MM.1S (cell line): ENCODE data around the gene SPECC1L.

Experiments
- DNase-seq: peaks from one replicate; pipeline ENCODE4 v3.0.0-alpha.2; 2015
- H2AFZ ChIP-seq: fragments of 300-600 bp; sonication (generic); 2 replicates; pipeline ENCODE4 v1.6.0; 2016; ENCODE audit warnings: antibody characterized with exemption, low read length
- H3F3A ChIP-seq: fragments of 300-600 bp; sonication (generic); 2 replicates; pipeline ENCODE4 v1.6.1; 2016; ENCODE audit warnings: mild to moderate bottlenecking, antibody characterized with exemption, low read length, moderate library complexity, mixed read lengths; ENCODE audit not compliant: insufficient read depth
- H3K27ac ChIP-seq: fragments of 300-600 bp; sonication (generic); 2 replicates; pipeline ENCODE4 v1.5.1; 2016; ENCODE audit warnings: mild to moderate bottlenecking, low read length
- H3K27me3 ChIP-seq: fragments of 300-600 bp; sonication (generic); replicated peaks from 2 replicates; pipeline ENCODE4 v1.6.0; 2016; ENCODE audit warnings: low read length; ENCODE audit not compliant: insufficient read depth
- H3K36me3 ChIP-seq: fragments of 300-600 bp; sonication (generic); replicated peaks from 2 replicates; pipeline ENCODE4 v1.6.1; 2016; ENCODE audit warnings: mild to moderate bottlenecking, low read length, mixed read lengths; ENCODE audit not compliant: insufficient read depth
- H3K4me1 ChIP-seq: fragments of 300-600 bp; sonication (generic); 2 replicates; pipeline ENCODE4 v1.6.1; 2016; ENCODE audit warnings: low read length, mixed read lengths
- H3K4me2 ChIP-seq: fragments of 300-600 bp; sonication (generic); 2 replicates; pipeline ENCODE4 v1.6.0; 2016; ENCODE audit warnings: low read depth, low read length
- H3K4me3 ChIP-seq: fragments of 300-600 bp; sonication (generic); 2 replicates; pipeline ENCODE4 v1.5.1; 2016; ENCODE audit warnings: low read length, mixed read lengths
- H3K79me2 ChIP-seq: fragments of 300-600 bp; sonication (generic); 2 replicates; pipeline ENCODE4 v1.6.1; 2016; ENCODE audit warnings: mixed run types, low read length, mixed read lengths
- H3K9ac ChIP-seq: fragments of 300-600 bp; sonication (generic); 2 replicates; pipeline ENCODE4 v1.6.1; 2016; ENCODE audit warnings: low read length, mixed read lengths
- H3K9me2 ChIP-seq: fragments of 300-600 bp; sonication (generic); replicated peaks from 2 replicates; pipeline ENCODE4 v1.6.1; 2016; ENCODE audit warnings: mild to moderate bottlenecking, low read length, mixed read lengths; ENCODE audit not compliant: insufficient read depth
- H3K9me3 ChIP-seq: fragments of 300-600 bp; sonication (generic); replicated peaks from 2 replicates; pipeline ENCODE4 v1.6.1; 2016; ENCODE audit warnings: mild to moderate bottlenecking, low read length, mixed read lengths; ENCODE audit not compliant: insufficient read depth
- H4K20me1 ChIP-seq: fragments of 300-600 bp; sonication (generic); 2 replicates; pipeline ENCODE4 v1.6.1; 2016; ENCODE audit warnings: mild to moderate bottlenecking, low read length, moderate library complexity, mixed read lengths; ENCODE audit not compliant: insufficient read depth
- CTCF ChIP-seq: fragments of 300-600 bp; sonication (generic); IDR thresholded peaks from 2 replicates; pipeline ENCODE4 v1.5.1; 2016; ENCODE audit warnings: antibody characterized with exemption, low read length, mixed read lengths
- EZH2 ChIP-seq: fragments of 300-600 bp; sonication (generic); optimal IDR thresholded peaks from 2 replicates; pipeline ENCODE3; 2017; ENCODE audit warnings: low read depth, mild to moderate bottlenecking, antibody characterized with exemption, low read length, mixed read lengths
- EZH2phosphoT487 ChIP-seq: fragments of 300-600 bp; sonication (generic); IDR thresholded peaks from 2 replicates; pipeline ENCODE4 v1.6.1; 2018; ENCODE audit warnings: antibody characterized with exemption, low read length

SPECC1L gene

GRCh38 chr22:24411256-24412004 lies 140.8 kb downstream of the SPECC1L start:
- Histone ChIP-seq H3K9me2 (no peaks in the 10 kb centered on the region), H2AFZ (no peak overlapping the region), H3K4me1 (no peaks in the 10 kb centered on the region), H3K27ac (no peak overlapping the region), H3K79me2 (0 out of 2 replicates have a peak, but pooled peaks cover 2% of the 10 kb centered on the region), H3K36me3 (no peaks in the 10 kb centered on the region), H4K20me1 (no peaks in the 10 kb centered on the region), H3K9me3 (no peaks in the 10 kb centered on the region), H3F3A (no peaks in the 10 kb centered on the region), H3K9ac (no peak overlapping the region), H3K4me3 (no peak overlapping the region), H3K27me3 (no peaks in the 10 kb centered on the region), H3K4me2 (no peak overlapping the region)
- DNase-seq, result no peak
- TF ChIP-seq EZH2, result no peak

DNA sequence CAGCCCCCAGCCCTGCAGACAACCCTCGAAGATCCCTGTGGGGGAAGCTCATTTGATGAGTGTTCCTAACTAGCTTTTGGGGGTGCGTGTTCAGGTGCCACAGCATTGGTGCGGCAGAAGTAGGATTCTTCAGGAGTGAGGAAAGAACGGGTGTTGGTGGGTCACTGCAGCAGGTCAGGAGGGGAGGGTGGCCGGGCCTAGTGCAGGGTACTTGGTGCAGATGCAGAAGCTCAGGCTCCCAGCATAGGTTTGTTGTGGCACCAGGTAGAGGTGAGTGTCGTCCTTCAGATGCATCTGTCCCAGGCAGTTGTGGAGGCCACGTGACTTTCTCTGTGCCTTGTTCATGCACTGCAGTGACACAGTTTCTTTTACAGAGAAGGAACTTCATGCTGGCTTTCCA lies 141.6 kb downstream of the SPECC1L start:
- Histone ChIP-seq H3K27me3 (no peaks in the 10 kb centered on the region), H3K9me3 (no peaks in the 10 kb centered on the region), H3K79me2 (0 out of 2 replicates have a peak, but pooled peaks cover 2% of the 10 kb centered on the region), H3K4me2 (no peak overlapping the region), H3F3A (no peaks in the 10 kb centered on the region), H3K36me3 (no peaks in the 10 kb centered on the region), H3K4me1 (no peaks in the 10 kb centered on the region), H3K9ac (no peak overlapping the region), H3K9me2 (no peaks in the 10 kb centered on the region), H3K27ac (no peak overlapping the region), H2AFZ (no peak overlapping the region), H3K4me3 (no peak overlapping the region), H4K20me1 (no peaks in the 10 kb centered on the region)
- no peak for DNase-seq
- TF ChIP-seq EZH2phosphoT487 (no peak), CTCF (no peak), EZH2 (no peak)

GRCh38 chr22:24413271-24413670 lies 142.6 kb downstream of the SPECC1L start:
- no peak overlapping the region for H2AFZ ChIP-seq
- H3K4me1 ChIP-seq, result no peaks in the 10 kb centered on the region
- H3K9me2 ChIP-seq, result no peaks in the 10 kb centered on the region
- no peaks in the 10 kb centered on the region for H3F3A ChIP-seq
- H3K9me3 ChIP-seq, result no peaks in the 10 kb centered on the region
- no peak overlapping the region for H3K27ac ChIP-seq
- DNase-seq, result no peak
- H3K4me2 ChIP-seq, result no peak overlapping the region
- no peaks in the 10 kb centered on the region for H3K36me3 ChIP-seq
- H3K4me3 ChIP-seq, result no peak overlapping the region
- no peak overlapping the region for H3K9ac ChIP-seq
- H3K27me3 ChIP-seq, result no peaks in the 10 kb centered on the region
- no peak for TF ChIP-seq CTCF
- no peak for TF ChIP-seq EZH2phosphoT487
- no peak for TF ChIP-seq EZH2
- 0 out of 2 replicates have a peak, but pooled peaks cover 2% of the 10 kb centered on the region for H3K79me2 ChIP-seq
- no peaks in the 10 kb centered on the region for H4K20me1 ChIP-seq
